GM19468 (cell line): ENCODE data around the gene CFAP45.
A peak's percentile ranks its signal among the peaks of the same experiment; 100 is the strongest.

Experiments
- ATAC-seq: cut with Tn5 transposase; IDR thresholded peaks from one replicate; pipeline ENCODE4 v1.9.1; 2021; ENCODE audit warnings: mild to moderate bottlenecking, moderate library complexity, moderate number of reproducible peaks; ENCODE audit not compliant: unreplicated experiment; ENCODE audit errors: extremely low read depth

Gene CFAP45, protein sequence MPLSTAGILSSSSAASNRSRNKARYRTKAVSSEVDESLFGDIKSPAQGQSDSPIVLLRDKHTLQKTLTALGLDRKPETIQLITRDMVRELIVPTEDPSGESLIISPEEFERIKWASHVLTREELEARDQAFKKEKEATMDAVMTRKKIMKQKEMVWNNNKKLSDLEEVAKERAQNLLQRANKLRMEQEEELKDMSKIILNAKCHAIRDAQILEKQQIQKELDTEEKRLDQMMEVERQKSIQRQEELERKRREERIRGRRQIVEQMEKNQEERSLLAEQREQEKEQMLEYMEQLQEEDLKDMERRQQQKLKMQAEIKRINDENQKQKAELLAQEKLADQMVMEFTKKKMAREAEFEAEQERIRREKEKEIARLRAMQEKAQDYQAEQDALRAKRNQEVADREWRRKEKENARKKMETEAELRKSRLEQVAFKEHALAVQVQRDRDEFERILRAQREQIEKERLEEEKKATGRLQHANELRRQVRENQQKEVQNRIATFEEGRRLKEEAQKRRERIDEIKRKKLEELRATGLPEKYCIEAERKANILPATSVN

DNA sequence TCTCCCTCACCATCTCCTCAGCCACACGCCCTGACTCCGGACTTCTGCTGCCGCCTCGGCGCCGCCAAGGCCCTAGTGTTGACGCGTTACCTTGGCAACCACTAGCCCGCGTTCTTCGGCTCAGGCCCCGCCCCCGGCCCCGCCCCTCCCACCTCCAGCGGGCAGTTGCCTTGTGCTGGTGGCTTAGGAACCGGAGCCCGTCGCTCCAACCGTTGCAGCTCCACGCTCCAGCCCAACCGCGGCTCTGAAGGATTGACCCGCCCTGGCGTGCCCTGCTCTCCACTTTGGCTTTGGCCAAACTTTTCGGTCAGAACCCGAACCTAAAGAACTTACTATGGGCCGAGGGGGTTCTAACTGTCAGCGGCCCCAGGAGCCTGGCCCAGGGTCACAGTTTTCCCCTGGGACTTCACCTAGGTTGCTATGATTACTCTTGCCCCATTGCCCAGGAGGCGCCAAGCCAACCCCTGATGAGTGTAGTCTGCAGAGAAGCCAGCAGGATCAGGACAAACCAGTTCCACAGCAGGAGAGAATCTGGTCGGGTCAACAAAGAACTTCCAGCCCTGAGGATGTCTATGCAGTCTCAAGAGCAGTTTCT lies at the start of gene CFAP45:
Gene CFAP45, minus strand, starts transcription at position 80 of the 595 bp plus-strand sequence. Its CDS starts 67 bp downstream, at position 13.
- no peak for ATAC-seq

DNA sequence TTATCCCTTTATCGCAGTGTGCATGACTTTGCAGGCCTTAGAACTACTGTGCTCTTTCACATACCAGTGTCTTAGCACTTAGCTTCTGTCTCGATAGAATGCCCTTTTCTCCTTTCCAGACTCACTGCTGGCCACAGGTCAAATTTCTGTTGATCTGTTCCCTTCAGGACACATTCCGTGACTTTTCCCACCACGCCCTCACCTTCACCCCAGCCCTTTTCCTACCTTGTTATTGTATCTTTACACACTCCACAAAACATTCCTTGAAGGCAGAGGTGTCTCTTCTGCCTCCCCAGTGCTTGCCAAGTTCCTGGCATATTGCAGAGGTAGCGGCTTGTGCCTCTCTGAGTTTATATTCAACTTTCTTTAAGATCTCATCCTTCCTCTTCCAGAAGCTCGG lies 49.2 kb upstream of the CFAP45 start:
- ATAC-seq: no peak

DNA sequence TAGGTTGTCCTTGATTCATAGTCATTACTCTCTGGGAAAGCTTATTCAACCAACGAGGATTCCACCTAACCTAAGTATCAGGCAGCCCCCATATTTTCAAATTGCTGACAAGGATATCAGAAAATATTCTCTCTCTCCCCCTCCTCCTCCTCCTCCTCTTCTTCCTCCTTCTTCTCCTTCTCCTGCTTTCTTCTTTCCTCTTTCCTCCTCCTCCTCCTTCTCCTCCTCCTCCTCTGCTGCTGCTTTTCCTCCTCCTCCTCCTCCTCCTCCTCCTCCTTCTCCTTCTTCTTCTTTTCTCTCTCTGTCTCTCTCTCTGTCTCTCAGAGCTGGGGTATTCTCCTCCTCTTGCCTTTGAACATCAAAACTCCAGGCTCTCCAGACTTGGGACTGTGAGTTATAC lies 48.0 kb upstream of the CFAP45 start:
- ATAC-seq: no peak

DNA sequence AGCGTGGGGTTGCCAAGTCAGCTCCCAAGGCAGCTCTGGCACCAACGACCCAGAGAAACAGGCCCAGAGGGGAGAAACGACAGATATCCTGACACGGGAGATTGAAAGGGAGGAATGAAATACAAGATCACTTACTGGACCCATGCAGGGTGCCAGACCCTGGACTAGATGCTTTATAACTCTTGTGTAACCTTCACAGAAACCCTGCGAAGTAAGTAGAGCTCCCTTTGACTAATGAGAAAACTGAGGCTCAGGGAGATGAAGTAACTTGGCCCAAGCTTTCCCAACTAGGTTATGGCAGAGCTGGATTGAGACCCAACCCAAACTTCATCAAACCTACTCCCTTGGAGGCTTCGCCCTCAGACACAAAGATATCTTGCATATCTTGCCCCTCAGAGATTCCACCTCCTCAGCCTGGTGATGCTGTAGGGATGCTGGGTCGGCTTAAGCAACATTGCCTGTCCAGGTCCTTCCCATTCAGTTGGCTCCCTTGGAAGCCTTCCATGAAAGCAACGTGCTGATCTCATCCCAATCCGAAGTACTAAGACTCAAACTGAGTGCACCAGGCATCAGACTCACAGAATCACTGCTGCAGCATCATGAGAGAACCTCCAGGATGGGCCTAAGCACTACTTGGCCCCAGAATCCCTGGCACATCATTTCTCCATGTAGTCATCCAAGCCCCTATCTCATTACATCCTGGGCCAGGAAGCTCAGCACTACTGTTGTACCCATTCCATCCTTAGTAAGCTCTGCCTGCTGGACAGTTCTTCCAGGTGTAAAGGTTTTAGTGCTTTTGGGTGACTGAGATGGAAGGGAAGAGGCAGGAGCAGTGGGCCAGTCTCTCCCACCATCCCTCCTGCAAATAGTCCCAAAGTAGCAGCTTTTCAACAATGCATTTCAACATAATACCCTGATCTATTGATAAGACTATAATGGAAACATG lies 46.5 kb upstream of the CFAP45 start:
- ATAC-seq: no peak

DNA sequence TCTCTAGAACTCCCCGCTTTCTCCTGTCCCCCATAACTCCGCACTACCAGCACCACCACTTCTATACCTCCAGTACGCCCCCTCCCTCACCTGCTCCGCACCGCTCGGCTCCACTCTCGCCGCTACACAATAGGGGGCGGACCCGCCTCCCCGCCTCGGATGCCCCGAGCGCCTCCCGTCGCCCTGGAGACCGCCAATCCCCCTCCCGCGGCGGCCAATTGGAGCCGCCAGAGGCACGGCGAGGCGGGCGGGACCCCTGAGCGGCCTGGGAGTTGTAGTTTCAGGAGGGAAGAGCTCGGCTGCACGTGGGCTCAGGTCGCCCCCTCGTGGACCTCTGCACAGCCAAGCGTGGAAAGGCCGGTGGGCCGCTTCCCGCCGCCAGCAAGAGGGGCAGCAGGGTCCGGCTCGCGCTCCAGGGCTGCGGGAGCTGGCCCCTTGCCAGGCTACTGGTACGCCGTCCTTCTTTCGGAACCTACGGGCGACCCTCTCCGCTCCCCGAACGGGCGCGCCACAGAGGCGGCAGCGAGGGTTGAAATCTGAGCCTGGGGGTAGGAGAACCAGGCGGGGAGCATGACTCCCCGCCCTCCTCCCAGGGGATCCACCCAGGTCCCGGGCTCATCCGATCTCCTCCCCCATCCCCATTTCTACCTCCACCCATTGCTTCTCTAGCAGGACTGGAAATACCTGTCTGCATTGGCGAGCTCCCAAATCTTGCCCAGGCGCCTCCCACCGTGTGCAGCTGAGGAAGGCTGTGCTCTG lies 45.7 kb upstream of the CFAP45 start, which contains the start of gene IGSF9:
Gene IGSF9, minus strand, starts transcription at position 131 of the 759 bp plus-strand sequence. CDS start 2,159 bp downstream, outside the sequence.
- no peak for ATAC-seq

DNA sequence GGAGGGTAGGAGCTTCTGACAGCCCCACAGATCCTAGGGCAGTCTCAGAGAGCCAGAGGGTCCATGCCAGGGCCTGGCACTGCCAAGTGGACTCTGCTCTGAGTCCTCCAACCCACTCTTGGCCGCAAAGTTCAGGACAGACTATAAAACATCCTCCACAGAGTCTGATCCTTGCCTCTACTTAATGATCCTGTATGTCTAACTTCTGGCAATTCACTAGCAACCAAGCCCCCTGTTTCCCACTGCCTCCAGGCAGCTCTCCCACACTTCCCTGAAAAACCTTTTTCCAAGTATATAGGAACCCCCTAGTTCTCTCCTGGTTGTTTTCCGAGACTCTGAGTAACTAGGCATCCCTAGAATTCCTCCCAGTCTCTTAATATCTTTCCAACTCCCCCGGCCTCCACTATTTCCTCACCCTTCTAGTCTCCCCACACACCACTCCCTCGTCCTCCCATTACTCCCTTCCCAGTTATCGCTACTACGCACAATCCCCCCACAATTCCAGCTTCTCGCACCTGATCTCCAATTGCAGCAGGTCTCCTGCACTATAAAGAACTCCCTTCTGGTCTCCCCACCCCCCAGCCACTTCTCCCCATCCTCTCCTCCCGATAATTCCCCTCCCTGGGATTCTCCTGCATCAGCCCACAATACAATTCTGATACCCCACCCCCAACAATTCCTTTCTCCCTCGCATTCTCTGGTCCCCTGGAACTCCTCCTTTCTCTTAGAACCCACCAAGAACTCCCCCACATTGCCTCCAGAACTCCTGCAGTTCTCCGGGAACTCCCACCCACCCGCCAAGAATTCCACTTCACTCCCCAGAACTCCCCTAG lies 44.9 kb upstream of the CFAP45 start:
- ATAC-seq: no peak

DNA sequence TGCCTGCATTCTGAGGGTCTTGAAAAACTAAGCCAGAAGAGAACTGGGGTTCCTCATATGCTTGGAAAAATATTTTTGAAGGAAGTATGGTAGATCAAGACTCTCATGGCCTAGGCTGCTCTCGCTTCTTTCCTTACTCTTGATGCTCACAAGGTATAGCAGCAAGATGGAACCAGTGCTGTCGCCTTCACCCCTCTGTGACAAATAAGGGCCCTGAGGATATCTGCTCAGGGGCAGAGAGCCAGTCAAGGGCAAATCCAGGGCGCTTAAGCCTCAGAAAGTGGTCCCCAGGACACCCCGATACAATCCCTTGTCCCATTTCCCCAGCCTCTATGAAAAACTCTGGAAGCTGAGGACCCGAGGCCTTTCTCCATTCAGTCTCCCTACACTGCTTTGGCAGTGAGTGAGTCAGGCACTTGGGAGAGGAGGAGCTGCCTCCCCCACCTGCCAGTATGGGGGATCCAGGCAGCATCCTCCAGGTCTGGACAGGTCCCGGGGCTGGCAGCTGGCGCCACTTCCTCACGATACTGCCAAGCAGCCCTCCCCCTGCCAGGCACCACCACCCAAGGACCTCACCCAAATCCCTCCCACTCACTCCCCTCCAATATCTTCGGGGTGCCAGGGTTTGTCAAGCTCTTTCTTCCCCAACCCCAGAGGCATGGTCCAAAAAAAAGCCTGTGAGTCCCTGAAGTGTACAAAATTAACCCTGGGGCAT lies 44.1 kb upstream of the CFAP45 start:
- no peak for ATAC-seq

DNA sequence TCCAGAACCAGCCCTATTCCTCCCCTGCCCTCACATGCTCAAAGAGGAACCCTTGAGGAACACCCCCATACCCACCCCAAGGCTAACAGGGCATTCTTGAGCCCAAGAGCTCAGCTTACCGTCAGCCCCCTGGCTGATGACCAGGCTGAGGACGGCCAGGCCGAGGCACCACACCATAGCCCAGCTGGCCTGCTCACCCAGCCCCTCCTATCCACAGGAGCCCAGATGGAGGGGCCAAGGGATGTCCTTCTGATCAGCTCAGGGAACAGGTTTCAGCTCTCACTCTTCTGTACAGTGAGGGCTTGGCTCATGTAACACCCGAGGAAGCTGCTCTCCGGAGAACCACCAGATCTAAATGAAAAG lies 43.3 kb upstream of the CFAP45 start:
- no peak for ATAC-seq

DNA sequence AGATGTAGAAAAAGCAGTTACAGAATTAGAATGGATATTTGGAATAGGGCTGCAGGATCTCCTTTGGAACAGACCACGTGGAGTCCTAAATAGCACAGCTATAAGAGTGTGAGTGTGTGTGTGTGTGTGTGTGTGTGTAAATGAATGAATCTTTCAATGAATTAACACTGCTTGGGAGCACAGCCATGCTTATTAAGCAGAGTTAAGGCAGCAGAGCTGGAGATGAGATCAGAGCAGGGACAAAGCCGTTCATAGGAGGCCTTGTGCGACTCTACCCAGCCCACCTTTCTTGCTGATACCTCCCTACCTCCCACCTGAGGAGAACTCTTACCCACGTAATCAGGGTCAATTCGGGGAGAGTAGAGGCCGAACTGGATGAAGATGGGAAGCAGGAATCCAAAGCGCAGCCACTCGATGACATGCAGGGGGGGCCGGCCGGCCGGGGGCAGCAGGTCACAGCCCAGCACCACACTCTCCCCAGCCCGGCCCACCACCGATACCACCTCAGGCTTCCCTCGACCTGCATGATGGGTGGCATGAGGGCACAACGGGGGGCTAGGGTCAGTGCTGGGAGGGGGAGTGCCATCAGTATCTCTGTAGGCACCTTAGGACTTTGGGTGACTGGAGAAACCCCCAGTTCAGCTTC lies 42.8 kb upstream of the CFAP45 start:
- no peak for ATAC-seq

DNA sequence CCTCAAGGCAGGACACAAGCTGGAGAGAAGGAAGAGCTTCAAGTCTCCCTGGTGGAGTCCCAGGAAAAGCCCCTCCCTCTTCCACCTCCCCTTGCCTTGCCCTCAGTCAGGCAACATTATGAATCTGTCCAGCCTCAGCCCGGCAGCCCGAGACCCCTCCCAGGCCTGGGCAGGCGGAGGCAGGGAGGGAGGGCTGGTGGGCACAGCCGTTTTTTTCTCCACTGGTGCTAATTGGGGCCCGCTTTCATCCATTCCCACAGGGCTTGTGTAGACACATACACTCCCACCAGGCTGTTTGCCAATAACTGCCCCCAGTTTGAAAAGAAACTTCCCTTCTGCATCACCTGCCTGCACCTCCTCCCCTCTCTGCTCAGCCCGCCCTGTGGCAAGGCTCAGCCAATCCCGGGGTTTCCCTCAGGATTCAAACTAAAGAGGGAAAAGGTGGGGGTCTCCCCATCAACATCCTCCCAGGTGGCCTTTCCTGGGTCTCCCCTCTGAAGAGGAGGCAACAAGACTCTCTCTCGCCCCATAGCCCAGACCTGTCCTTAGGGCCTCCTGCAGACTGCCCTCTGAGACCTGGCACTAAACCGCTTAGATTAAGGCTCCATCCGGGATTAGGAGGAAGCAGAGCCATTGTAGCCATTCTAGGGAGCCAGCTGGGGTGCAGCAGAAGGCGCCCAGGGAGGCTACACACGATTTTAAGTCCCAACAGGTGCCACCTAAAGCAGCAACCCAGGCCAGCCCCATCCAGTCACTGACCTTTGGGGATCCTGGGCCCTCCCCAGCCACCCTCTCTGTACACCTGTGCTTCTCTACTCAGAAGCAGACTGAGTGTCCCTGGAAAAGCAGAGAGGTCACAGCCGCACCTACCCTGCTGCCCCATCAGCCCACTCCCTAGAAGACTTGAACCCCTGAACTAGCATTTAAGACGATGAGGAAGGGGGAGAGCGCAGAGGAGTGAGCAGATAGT lies 41.9 kb upstream of the CFAP45 start:
- no peak for ATAC-seq

DNA sequence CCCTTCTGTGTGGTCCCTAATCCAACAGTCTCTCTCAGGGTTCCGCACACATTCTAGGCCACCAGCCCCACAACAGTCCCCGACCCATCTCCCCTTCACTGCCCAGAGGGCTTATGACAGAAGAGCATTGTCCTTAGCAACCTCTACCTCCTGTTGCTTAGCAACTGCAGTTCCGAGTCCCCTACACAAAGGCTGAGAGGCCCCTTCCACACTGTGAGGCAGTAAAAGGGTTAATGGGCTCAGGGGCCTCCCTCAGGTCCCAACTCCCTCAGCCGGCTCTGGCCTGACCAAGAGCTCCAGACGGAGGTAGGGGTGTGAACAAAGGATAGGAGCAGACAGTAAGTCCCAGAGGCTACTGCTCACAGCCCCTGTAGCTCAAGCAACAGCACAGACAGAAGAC lies 41.2 kb upstream of the CFAP45 start:
- no peak for ATAC-seq

DNA sequence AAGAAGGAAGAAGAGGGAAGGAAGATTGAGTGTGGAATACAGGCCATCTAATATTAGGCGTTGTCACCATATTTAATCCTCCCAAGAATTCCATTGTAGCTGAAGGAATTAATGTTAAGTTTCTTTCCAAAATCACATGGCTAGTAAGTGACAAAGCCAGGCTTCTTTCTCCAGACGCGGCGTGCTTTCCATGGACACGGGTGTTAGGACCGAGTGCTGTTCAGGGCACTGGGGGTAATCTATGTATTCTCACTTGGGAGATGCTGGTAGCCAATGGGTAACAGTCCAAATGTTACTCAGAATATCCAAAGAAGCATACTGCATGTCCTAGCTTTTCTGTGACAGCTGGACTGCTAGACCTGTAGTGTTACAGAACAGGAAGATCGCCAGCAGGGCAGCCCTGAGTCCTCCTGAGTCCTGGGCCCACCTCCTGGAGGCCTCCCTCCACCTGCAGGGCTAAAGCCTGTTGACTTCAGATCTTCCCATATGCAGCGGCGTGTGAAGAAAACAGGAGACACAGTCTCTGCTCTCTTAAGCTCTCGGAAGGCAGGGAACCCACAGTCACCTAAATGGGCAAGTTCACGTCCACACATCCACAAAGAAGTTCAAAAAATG lies 40.1 kb upstream of the CFAP45 start:
- ATAC-seq: no peak

DNA sequence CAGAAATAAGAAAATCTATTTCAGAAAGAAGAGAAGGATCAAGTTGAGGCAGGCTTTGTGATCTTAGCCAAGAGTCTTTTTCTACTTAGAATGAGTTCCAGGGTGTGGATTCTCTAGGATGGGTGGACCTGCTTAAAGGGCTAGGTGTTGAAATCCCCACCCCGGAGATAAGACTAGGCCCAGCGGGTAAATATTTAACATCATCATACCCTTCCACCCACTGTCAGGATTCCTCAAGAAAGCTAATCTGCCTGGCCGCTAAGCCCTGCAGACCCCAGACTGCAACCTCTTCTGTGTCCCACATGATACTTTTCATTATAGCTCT lies 39.7 kb upstream of the CFAP45 start:
- ATAC-seq: no peak

DNA sequence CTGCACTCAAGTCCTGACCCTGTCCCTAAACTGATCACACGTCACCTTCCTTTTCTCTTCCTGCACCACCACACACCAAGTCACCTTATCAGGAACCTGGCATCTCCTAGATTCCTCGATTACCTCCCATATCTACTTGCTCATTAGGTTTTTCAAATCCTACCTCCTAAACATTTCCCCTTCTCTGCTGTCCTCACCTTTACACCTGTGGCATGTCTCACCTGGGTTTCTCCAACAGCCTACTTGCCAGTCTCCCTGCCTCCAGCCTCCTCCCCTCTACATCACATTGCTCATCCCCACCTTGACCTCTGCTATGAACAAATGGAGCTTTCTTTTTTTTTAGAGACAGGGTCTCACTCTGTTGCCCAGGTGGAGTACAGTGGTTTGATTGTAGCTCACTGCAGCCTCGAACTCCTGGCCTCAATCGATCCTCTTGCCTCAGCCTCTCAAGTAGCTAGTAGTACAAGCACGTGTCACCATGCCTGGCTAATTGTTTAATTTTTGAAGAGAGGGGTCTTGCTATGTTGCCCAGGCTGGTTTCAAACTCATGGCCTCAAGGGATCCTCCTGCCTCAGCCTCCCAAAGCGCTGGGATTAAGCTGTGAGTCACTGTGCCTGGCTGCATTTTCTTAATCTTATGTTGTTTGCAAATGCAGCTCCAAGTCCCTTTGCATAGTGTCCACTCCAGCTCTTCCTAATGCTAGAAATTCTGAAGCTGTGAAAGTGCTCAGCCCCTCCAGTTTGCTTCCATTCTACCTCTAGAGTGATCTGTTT lies 39.1 kb upstream of the CFAP45 start:
- no peak for ATAC-seq

DNA sequence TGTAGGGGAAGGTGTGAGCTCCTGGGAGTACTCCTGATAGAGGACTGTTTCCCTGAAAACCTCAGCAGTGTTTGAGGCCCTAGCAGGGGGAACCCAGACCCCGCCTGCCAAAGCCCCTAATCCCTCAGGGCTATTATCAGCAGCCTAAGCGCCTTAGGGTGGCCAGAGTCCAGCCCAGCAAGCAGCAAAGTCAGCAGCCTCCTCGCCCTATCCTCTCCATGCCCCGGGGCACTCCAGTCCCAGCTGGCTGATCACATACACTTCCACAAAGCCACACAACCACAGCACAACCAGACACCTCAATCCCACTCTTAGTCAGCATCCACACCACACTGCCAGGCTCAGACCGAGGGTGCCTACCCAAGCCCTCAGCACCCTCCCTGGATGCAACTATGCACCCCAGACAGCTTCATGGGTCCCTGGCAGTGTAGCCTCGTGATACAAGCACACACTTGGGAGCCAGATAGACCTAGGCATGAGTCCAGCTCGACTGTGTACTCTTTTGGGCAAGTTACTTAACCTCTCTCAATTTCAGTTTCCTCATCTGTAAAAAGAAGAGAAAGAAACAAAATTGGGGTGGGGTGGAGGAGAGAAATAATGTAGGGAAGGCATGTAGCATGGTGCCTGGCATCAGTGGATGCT lies 38.4 kb upstream of the CFAP45 start:
- ATAC-seq: peak; percentile 22
